EH (cell line): ENCODE data around the gene TUBB2A.
A peak's percentile ranks its signal among the peaks of the same experiment; 100 is the strongest.
"Not testable (repeated sequence)": the region's sequence is repeated elsewhere in the genome, so short reads cannot be mapped to it uniquely, and the experiment has no call there.

ENCODE experiments used
- DNase-seq: peaks from one replicate; pipeline ENCODE4 v3.0.0-alpha.2; 2015; ENCODE audit warnings: low read depth

Gene TUBB2A

DNA sequence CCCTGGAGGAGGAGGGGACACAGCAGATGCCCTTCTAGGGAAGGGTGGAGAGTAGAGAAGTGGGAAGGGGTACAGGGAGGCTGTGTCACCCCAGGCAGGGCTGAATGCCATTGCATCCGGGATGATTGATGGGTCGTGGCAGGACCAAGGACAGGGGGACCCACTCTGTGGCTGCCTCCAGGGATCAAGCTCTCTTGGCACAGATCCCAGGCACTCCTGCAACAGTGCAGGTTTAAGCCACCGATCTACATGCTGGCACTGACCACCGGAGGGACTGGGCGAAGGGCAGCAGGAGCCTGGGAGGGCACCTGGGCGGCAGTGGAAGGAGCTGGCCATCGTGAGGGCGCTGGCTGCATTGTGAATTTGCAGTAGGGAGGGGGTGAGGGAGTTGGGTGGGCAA is 22.6 kb upstream of the TUBB2A start:
- DNase-seq, result peak; percentile 23

- not testable (repeated sequence) for DNase-seq
These were observed 21.3 kb upstream of the TUBB2A start for GRCh38 chr6:3178666-3179065.

DNA sequence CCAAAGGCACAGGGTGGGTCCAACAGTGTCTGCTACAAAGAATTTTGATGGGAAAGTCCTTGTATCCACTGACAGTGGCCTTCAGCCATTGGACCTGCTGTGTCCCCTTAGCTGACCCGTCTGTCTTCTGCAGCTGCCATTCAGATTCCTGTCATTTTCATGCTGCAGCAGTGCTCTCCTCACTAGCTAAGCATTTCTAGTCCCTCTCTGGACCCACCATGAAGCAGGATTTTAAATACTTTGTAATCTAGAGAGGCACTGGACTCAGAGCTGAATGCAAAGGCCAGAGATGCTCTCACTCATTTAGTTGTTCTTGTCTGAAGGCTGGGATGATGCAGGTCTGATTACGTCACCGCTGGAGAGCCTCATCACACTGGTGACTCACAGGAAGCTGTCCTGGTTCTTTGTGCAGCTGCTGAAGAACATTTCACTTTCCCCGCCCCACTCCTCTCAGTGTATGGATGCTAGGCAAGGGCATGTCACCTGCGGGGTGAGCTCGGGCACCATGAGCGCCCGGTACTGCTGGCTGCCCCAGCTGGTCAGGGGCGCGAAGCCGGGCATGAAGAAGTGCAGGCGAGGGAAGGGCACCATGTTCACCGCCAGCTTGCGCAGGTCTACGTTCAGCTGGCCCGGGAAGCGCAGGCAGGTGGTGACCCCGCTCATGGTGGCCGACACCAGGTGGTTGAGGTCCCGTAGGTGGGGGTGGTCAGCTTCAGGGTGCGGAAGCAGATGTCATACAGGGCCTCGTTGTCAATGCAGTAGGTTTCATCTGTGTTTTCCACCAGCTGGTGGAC is 19.4 kb upstream of the TUBB2A start:
- DNase-seq, result peak; percentile 90

- DNase-seq, result no peak
These were observed 18.5 kb upstream of the TUBB2A start for GRCh38 chr6:3175715-3176402.

GRCh38 chr6:3173636-3174089 is 16.3 kb upstream of the TUBB2A start:
- not testable (repeated sequence) for DNase-seq

GRCh38 chr6:3172789-3173188 is 15.4 kb upstream of the TUBB2A start:
- DNase-seq, result not testable (repeated sequence)

- peak; percentile 59 for DNase-seq
These were observed 14.2 kb upstream of the TUBB2A start for GRCh38 chr6:3171313-3172175.

DNA sequence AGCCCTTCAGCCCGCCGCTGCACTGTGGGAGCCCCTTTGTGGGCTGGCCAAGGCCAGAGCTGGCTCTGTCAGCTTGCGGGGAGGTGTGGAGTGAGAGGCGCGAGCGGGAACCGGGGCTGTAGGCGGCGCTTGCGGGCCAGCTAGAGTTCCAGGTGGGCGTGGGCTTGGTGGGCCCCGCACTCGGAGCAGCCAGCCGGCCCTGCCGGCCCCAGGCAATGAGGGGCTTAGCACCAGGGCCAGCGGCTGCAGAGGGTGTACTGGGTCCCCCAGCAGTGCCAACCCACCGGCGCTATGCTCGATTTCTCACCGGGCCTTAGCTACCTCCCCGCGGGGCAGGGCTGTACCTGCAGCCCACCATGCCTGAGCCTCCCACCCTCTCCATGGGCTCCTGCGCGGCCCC is 13.3 kb upstream of the TUBB2A start:
- DNase-seq, result not testable (repeated sequence)

DNA sequence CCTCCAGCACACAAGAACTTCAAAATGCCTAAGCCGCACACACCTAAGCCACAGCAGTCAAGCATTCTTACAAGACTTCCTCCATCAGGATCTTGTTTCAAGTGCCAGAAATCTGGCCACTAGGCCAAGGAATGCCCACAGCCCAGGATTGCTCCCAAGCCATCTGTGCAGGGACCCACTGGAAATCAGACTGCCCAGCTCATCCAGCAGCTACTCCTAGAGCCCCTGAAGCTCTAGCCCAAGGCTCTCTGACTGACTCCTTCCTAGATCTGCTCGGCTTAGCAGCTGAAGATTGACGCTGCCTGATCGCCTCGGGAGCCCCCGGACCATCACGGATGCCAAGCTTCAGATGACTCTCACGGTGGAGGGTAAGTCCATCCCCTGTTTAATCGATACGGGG is 10.7 kb upstream of the TUBB2A start:
- not testable (repeated sequence) for DNase-seq

DNA sequence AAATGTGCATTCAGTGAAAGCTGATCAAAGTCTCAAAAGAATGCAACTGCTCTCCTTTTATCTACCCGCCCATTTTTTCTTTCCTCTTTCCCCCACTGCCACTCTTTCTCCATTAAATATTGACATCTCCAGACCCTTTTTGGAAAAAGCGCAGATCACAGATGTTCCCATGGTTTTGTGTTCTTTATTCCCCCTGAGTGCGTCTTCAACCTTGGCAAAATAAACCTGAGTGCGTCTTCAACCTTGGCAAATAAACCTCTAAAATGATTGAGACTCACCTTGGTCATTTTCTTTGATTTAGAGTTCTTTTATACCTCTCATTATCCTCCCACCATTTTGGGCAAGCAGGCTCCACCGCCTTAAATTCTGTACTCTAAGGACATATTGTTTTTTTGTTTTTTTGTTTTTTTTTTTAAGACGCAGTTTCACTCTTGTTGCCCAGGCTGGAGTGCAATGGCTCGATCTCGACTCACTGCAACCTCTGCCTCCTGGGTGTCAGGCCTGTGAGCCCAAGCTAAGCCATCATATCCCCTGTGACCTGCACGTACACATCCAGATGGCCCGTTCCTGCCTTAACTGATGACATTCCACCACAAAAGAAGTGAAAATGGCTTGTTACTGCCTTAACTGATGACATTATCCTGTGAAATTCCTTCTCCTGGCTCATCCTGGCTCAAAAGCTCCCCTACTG is 9.3 kb upstream of the TUBB2A start:
- DNase-seq, result not testable (repeated sequence)

DNA sequence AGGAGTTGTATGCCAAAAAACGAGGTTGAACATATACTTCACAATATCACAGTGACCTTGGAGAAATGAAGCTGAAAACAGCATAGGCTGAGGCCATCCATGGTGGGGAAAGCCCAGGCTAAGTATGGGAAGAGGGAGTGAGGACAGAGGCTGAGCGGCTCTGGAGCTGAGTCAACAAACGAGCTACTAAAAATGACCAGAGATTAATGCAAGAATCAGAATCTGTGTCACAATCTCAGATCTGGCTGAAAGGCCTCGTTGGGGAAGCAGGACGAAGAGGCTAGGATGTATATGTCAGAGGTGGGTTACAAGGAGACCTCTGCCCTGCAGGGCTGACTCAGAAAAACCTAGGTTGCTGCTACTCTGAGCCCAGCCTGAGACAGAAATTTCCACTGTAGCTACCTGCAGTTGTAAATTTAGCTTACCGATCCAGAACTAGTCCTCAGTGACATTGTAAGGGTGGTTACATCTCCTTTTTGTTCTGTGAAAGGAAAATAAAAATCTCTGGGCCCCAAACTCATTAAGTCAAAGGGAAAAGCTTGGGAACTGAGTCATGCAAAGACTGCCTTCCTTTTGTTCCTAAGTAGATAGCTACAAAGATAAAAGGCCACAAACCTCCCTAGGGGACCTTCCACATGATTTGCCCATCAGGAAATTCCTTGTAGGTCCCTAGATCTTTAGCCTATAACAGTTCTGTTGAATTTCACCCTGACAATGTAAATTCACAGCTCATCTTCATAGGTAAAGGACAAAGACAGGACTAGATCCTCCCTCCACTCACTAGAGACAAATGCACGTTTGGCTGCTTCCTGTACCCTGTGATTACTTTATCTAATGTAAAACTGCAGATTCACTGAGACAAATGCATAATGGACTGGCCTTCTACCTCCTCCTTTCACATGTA is 8.5 kb upstream of the TUBB2A start:
- DNase-seq, result peak; percentile 83

DNA sequence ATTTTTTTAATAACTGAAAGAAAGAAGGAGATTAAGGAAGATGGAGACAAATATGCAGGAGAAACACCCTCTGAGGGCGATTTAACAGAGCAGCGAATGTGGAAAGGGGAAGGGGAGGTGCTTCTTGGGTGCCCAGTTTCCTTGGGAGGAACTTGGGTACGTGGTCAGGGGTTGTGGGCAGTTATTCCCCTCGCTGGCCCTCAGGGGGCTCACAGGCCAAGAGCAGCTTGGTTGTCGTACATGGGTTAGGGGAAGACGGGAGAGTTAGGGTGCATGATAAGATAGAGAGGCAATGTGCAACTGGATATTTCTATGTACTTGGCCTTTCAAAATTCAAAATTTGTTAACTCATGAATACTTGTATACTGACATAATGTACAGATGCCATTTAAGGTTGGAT is 7.0 kb upstream of the TUBB2A start:
- DNase-seq, result no peak

DNA sequence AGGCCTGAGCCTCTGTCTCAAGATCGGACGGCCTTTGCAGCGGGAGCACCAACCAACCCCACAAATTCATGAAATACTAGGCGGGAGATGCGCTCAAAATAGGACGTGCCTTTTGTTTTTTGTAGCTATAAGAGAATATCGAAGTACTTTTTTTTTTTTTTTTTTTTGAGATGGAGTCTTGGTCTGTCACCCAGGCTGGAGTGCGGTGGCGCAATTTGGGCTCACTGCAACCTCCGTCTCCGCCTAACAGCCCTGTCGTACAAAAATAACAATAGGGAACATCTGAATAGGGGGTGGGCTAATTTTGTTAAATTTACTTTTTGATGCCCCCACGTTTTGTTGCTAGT is 5.9 kb upstream of the TUBB2A start:
- DNase-seq, result no peak

- DNase-seq, result peak; percentile 79
These were observed 5.4 kb upstream of the TUBB2A start for GRCh38 chr6:3162565-3163247.

GRCh38 chr6:3162067-3162497 is 4.7 kb upstream of the TUBB2A start:
- DNase-seq, result peak; percentile 26

- DNase-seq, result no peak
These were observed 2.7 kb upstream of the TUBB2A start for GRCh38 chr6:3159805-3160781.

GRCh38 chr6:3156184-3157130 is 887 bp downstream of the TUBB2A start:
- peak; percentile 31 for DNase-seq

- DNase-seq, result not testable (repeated sequence)
These were observed 1.9 kb downstream of the TUBB2A start for GRCh38 chr6:3155416-3155815.
